SK-N-SH (cell line): ENCODE measurements around the gene UGCG. TPM values are rescaled to one million over a fixed set of nuclear protein-coding genes. Genes with fewer than 3 reads are reported as not detected.

Source experiments
- CTCF ChIA-PET: fragments of 300-600, 350-600 bp; formaldehyde crosslinking; extraction: SDS; loops from one replicate; lab custom pipeline; 2021; lab: Yijun Ruan, JAX
- POLR2A ChIA-PET: fragments of 350-600 bp; sonication (Branson Sonifier 250); formaldehyde crosslinking; extraction: SDS; loops from one replicate; lab custom pipeline; 2020; ENCODE audit warnings: antibody characterized with exemption, inconsistent platforms; lab: Yijun Ruan, JAX
- DNase-seq: peaks from one replicate; pipeline ENCODE4 v3.0.0; 2012
- H2AFZ ChIP-seq: fragments of 200-600 bp; sonication (generic); 2 replicates; pipeline ENCODE4 v1.8.1; 2016; ENCODE audit warnings: antibody characterized with exemption, mild to moderate bottlenecking, low read depth
- H3F3A ChIP-seq: fragments of 200-600 bp; sonication (generic); replicated peaks from 2 replicates; pipeline ENCODE3; 2016; ENCODE audit warnings: antibody characterized with exemption, mild to moderate bottlenecking; ENCODE audit not compliant: insufficient read depth
- H3K27ac ChIP-seq, 2 experiments: fragments of 200-500 bp in 1 of 2; fragments of 200-600 bp in 1 of 2; sonication (Bioruptor generic) in 1 of 2; sonication (generic), shearing (Covaris generic) in 1 of 2; 2 replicates each; pipeline versions ENCODE4 v1.5.1 to v1.6.1; 2014 to 2016; ENCODE audit warnings: low read depth in 2 of 2, inconsistent platforms in 1 of 2, low read length in 1 of 2, mild to moderate bottlenecking in 1 of 2, mixed read lengths in 1 of 2
- H3K27me3 ChIP-seq: fragments of 200-600 bp; sonication (generic), shearing (Covaris generic); 2 replicates; pipeline ENCODE4 v1.6.1; 2016; ENCODE audit warnings: mixed run types; ENCODE audit not compliant: insufficient read depth
- H3K36me3 ChIP-seq, 2 experiments: fragments of 200-500 bp in 1 of 2; fragments of 200-600 bp in 1 of 2; sonication (Bioruptor generic) in 1 of 2; sonication (generic) in 1 of 2; replicated peaks in 1 of 2; 2 replicates each; pipeline versions ENCODE3 to v1.5.1; 2014 to 2016; ENCODE audit warnings: low read length in 1 of 2, mild to moderate bottlenecking in 1 of 2; ENCODE audit not compliant: insufficient read depth in 2 of 2, control insufficient read depth in 1 of 2
- H3K4me1 ChIP-seq, 2 experiments: fragments of 200-500 bp in 1 of 2; fragments of 200-600 bp in 1 of 2; sonication (Bioruptor generic) in 1 of 2; sonication (generic), shearing (Covaris generic) in 1 of 2; 2 replicates each; pipeline versions ENCODE4 v1.5.1 to v1.6.1; 2014 to 2016; ENCODE audit warnings: low read depth in 1 of 2, low read length in 1 of 2, mixed run types in 1 of 2; ENCODE audit not compliant: insufficient read depth in 2 of 2, control insufficient read depth in 1 of 2
- H3K4me2 ChIP-seq: fragments of 200-600 bp; sonication (generic), shearing (Covaris generic); 2 replicates; pipeline ENCODE4 v1.6.1; 2017; ENCODE audit warnings: mixed run types
- H3K4me3 ChIP-seq, 2 experiments: fragments of 200-500 bp in 1 of 2; fragments of 200-600 bp in 1 of 2; sonication (Bioruptor generic) in 1 of 2; sonication (generic), shearing (Covaris generic) in 1 of 2; 2 replicates each; pipeline versions ENCODE4 v1.5.1 to v1.8.1; 2014 to 2016; ENCODE audit warnings: low read depth in 2 of 2, inconsistent platforms in 1 of 2, low read length in 1 of 2, mild to moderate bottlenecking in 1 of 2, mixed read lengths in 1 of 2, moderate library complexity in 1 of 2
- H3K79me2 ChIP-seq: fragments of 200-600 bp; sonication (generic); 2 replicates; pipeline ENCODE4 v1.8.1; 2017; ENCODE audit warnings: mild to moderate bottlenecking; ENCODE audit not compliant: insufficient read depth
- H3K9ac ChIP-seq: fragments of 200-600 bp; sonication (generic); 2 replicates; pipeline ENCODE4 v1.6.1; 2017; ENCODE audit warnings: mixed run types
- H3K9me2 ChIP-seq: fragments of 200-600 bp; sonication (generic); 2 replicates; pipeline ENCODE4 v1.6.1; 2017; ENCODE audit warnings: mixed run types
- H3K9me3 ChIP-seq: fragments of 200-600 bp; sonication (generic); 2 replicates; pipeline ENCODE4 v1.6.1; 2017; ENCODE audit warnings: mixed run types, mild to moderate bottlenecking, moderate library complexity
- H4K20me1 ChIP-seq: fragments of 200-600 bp; sonication (generic); 2 replicates; pipeline ENCODE4 v1.6.1; 2017; ENCODE audit warnings: mild to moderate bottlenecking, mixed run types; ENCODE audit not compliant: insufficient read depth
- CHD2 ChIP-seq: fragments of 150-350 bp; IDR thresholded peaks from 2 replicates; pipeline ENCODE4 v1.6.1; 2018; ENCODE audit warnings: low read length; ENCODE audit not compliant: partially characterized antibody
- EP300 ChIP-seq, 2 experiments: IDR thresholded peaks; 2 replicates each; pipeline versions ENCODE4 v1.4.0 to v1.6.1; 2012; ENCODE audit warnings: borderline replicate concordance in 1 of 2, low read depth in 1 of 2, low read length in 1 of 2
- EZH2phosphoT487 ChIP-seq: fragments of 200-600 bp; sonication (generic); IDR thresholded peaks from 2 replicates; pipeline ENCODE4 v1.6.1; 2017; ENCODE audit warnings: low read depth, mixed run types, mild to moderate bottlenecking, antibody characterized with exemption, moderate library complexity, borderline replicate concordance
- FOXJ3 ChIP-seq: sonication (generic); formaldehyde crosslinking; IDR thresholded peaks from 2 replicates; pipeline ENCODE4 v1.5.1; 2020; ENCODE audit warnings: mild to moderate bottlenecking, missing genetic modification reagents
- FOXM1 ChIP-seq: IDR thresholded peaks from 2 replicates; pipeline ENCODE4 v1.4.0; 2012; ENCODE audit warnings: low read depth, mild to moderate bottlenecking
- GABPA ChIP-seq: IDR thresholded peaks from 2 replicates; pipeline ENCODE4 v1.4.0; 2012; ENCODE audit warnings: low read depth, mild to moderate bottlenecking
- GATA2 ChIP-seq: sonication (generic); formaldehyde crosslinking; IDR thresholded peaks from 2 replicates; pipeline ENCODE4 v1.5.0; 2020; ENCODE audit warnings: mild to moderate bottlenecking, missing genetic modification reagents
- JUND ChIP-seq: IDR thresholded peaks from 2 replicates; pipeline ENCODE4 v1.4.0; 2012
- MAX ChIP-seq: IDR thresholded peaks from 2 replicates; pipeline ENCODE4 v1.4.0; 2012; ENCODE audit warnings: low read depth
- MEF2A ChIP-seq: IDR thresholded peaks from 2 replicates; pipeline ENCODE4 v1.4.0; 2012; ENCODE audit warnings: low read depth, borderline replicate concordance
- NFIC ChIP-seq: IDR thresholded peaks from 2 replicates; pipeline ENCODE4 v1.4.0; 2012; ENCODE audit warnings: borderline replicate concordance
- RCOR1 ChIP-seq: fragments of 150-350 bp; IDR thresholded peaks from 2 replicates; pipeline ENCODE4 v1.6.1; 2017; ENCODE audit warnings: antibody characterized with exemption, low read length
- RXRA ChIP-seq: IDR thresholded peaks from 2 replicates; pipeline ENCODE4 v1.4.0; 2012; ENCODE audit warnings: low read depth, mild to moderate bottlenecking, borderline replicate concordance
- SIN3A ChIP-seq: IDR thresholded peaks from 2 replicates; pipeline ENCODE4 v1.6.1; 2012; ENCODE audit warnings: low read depth, mild to moderate bottlenecking, low read length, moderate library complexity, borderline replicate concordance
- TAF1 ChIP-seq: IDR thresholded peaks from 2 replicates; pipeline ENCODE4 v1.6.1; 2012; ENCODE audit warnings: low read depth, mild to moderate bottlenecking, low read length, moderate library complexity, borderline replicate concordance
- TCF12 ChIP-seq: IDR thresholded peaks from 2 replicates; pipeline ENCODE4 v1.4.0; 2012
- USF2 ChIP-seq: fragments of 150-350 bp; IDR thresholded peaks from 2 replicates; pipeline ENCODE4 v1.6.1; 2017; ENCODE audit warnings: antibody characterized with exemption, low read length, low read depth, borderline replicate concordance
- YY1 ChIP-seq: IDR thresholded peaks from 2 replicates; pipeline ENCODE4 v1.4.0; 2012; ENCODE audit warnings: low read depth, mild to moderate bottlenecking
- WGBS: methylation state at CpG from one replicate; pipeline ENCODE4 v1.1.6; 2017; ENCODE audit warnings: low lambda C conversion rate; 5-methylcytosine and 5-hydroxymethylcytosine counted together
- polyA plus RNA-seq, 3 experiments: library from polyadenylated mRNA; depleted of rRNA; stranded (reverse); fragments of >200 nt; gene quantifications; 2 replicates each; pipeline ENCODE4 v1.2.3, GENCODE V29; 2012
- TF ChIP-seq, protein P1 (sequence below): fragments of 200-600 bp; sonication (generic); IDR thresholded peaks from 2 replicates; pipeline ENCODE4 v1.6.1; 2017; ENCODE audit warnings: antibody characterized with exemption, mild to moderate bottlenecking, moderate library complexity
- TF ChIP-seq, protein P2 (sequence below): IDR thresholded peaks from 2 replicates; pipeline ENCODE4; 2012

Gene UGCG
- polyA plus RNA-seq, 1 of the 3 experiments (the other 2 are of a cell fraction) = 20.0 TPM

GRCh38 chr9:111900858-111901612 lies 4.4 kb downstream of the UGCG start:
- no peaks in the 10 kb centered on the region for H3K9me2 ChIP-seq
- H3K79me2 ChIP-seq = peaks cover 91% of the 10 kb centered on the region
- H3K4me2 ChIP-seq = 0 out of 2 replicates have a peak overlapping the region, but pooled peaks have one; percentile 8
- TF ChIP-seq GABPA (no peak), FOXJ3 (CRISPR knock-in tag) (no peak), YY1 (no peak), GATA2 (no peak), MEF2A (no peak), SIN3A (no peak), NFIC (no peak), CHD2 (no peak), JUND (no peak), EZH2phosphoT487 (no peak), MAX (no peak), RXRA (no peak), TAF1 (no peak), EP300 (IDR thresholded peaks at IDR 0.05; ENCODE audit: borderline replicate concordance in 1 of 2, low read depth in 1 of 2, low read length in 1 of 2) (no peak), USF2 (no peak), RCOR1 (no peak), TCF12 (no peak), FOXM1 (no peak)
- TF ChIP-seq, protein P1, sequence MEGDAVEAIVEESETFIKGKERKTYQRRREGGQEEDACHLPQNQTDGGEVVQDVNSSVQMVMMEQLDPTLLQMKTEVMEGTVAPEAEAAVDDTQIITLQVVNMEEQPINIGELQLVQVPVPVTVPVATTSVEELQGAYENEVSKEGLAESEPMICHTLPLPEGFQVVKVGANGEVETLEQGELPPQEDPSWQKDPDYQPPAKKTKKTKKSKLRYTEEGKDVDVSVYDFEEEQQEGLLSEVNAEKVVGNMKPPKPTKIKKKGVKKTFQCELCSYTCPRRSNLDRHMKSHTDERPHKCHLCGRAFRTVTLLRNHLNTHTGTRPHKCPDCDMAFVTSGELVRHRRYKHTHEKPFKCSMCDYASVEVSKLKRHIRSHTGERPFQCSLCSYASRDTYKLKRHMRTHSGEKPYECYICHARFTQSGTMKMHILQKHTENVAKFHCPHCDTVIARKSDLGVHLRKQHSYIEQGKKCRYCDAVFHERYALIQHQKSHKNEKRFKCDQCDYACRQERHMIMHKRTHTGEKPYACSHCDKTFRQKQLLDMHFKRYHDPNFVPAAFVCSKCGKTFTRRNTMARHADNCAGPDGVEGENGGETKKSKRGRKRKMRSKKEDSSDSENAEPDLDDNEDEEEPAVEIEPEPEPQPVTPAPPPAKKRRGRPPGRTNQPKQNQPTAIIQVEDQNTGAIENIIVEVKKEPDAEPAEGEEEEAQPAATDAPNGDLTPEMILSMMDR = no peak
- TF ChIP-seq, protein P2, sequence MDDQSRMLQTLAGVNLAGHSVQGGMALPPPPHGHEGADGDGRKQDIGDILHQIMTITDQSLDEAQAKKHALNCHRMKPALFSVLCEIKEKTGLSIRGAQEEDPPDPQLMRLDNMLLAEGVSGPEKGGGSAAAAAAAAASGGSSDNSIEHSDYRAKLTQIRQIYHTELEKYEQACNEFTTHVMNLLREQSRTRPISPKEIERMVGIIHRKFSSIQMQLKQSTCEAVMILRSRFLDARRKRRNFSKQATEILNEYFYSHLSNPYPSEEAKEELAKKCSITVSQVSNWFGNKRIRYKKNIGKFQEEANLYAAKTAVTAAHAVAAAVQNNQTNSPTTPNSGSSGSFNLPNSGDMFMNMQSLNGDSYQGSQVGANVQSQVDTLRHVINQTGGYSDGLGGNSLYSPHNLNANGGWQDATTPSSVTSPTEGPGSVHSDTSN = no peak
- TF ChIP-seq, all 33 proteins: peak for 0
- Histone ChIP-seq H3K4me1 (peaks cover 12% of the 10 kb centered on the region in 2 experiments; a peak in 3 of 4 replicates), H3F3A (peaks cover 8% of the 10 kb centered on the region), H3K9me3 (no peaks in the 10 kb centered on the region), H3K27ac (no peak overlapping the region), H3K27me3 (no peaks in the 10 kb centered on the region), H2AFZ (no peak overlapping the region), H3K36me3 (no peaks in the 10 kb centered on the region), H3K9ac (no peak overlapping the region), H3K4me3 (no peak overlapping the region), H4K20me1 (peaks cover 80% of the 10 kb centered on the region)
- DNase-seq = no peak
- WGBS = 95% methylated on average over 15 of the region's 15 CpGs
- ChIA-PET POLR2A (no interaction called here), CTCF (interaction anchor here (0.8 kb wide), 2 partner anchors 14 to 119 kb away, joined by 3 read pairs; no protein-coding TSS in a partner anchor)
